ENCODE results near the gene MYCN.

The MYCN gene

GRCh38 chr2:15976354-15976753 is 36.0 kb downstream of the MYCN start:
- no peak for DNase-seq (ENCODE audit: low read depth)

DNA sequence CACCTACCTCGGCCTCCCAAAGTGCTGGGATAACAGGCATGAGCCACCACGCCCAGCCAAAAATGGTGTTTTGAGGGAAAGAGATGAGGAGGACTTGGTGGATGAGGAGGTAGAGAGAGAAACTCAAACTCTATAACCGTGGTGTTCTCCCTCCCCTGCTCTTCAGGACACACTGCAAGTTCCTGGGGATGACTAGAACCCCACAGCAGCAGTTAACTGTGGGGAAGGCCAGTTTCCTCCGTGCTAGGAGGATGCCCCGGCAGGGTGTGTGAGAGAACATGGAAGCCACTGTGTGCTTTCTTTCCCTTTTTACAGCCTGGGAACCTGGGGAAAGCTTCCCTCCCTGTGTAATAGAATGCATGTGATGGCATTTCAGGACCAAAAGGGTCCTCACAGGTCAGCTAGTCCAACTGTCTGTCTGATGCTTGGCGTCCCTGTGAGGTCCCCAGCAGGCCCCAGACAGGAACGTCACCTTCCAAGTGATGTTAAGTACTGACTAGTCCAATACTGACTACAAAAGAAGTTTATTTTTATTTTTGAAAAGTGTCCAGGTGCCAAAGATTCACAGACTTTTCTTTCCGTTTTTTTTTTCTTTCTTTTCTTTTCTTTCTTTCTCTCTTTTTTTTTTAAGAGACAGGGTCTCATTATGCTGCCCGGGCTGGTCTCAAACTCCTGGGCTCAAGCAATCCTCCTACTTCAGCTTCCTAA is 38.9 kb downstream of the MYCN start:
- no peak for DNase-seq (ENCODE audit: low read depth)

DNA sequence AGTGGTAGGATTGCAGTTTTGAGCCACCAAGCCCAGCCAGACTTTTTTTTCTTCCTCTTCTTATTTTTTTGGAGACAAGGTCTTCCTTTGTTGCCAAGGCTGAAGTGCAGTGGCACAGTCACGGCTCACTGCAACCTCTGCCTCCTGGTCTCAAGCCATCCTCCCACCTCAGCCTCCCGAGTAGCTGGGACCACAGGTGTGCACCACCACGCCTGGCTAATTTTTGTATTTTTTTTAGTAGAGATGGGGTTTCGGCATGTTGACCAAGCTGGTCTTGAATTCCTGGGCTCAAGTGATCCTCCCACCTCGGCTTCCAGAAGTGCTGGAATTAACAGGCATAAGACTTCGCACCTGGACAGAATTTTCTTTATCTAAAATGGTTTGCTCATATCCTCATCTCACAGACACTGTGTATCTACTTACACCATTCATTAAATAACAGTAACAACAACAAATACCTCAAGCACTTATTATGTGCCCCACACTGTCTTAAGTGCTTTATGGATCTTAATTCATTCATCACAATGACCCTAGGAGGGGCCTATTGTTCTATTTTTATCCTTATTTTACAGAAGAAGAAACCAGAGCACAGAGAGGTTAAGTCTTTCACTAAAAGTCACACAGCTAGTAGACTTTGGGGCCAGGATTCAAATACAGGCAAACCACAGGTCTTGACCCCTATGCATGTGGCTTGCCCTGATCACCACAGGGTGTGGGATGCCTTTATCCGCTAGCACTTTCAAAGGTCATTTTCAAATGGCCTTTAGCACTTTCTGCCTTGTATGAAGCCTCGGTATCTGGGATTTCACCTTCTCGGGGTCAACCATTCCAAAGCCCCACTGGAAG is 39.6 kb downstream of the MYCN start:
- DNase-seq (ENCODE audit: low read depth), result no peak

- no peak for DNase-seq (ENCODE audit: low read depth)
Measured at GRCh38 chr2:15980605-15981098, 40.3 kb downstream of the MYCN start.

DNA sequence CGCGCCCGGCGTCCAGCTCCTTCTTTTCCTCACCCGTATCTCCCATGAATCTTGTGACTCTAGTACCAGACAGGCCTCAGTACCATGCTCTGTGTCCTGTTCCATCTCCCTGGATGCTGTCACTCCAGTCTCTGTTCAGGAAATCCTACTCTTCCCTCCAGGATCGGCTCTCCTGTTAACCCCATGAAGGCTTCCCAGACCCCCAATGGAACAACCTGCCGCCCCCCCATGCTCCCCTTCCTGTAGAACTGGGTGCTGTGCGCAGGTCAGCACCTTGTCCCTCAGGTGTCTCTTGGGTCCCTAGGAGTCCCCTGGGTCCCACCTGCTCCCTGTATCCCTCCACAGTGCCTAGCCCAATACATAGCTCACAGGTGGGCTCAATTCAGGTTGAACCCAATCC is 41.3 kb downstream of the MYCN start:
- DNase-seq (ENCODE audit: low read depth), result no peak

GRCh38 chr2:15982285-15983044 is 42.1 kb downstream of the MYCN start:
- no peak for DNase-seq (ENCODE audit: low read depth)

DNA sequence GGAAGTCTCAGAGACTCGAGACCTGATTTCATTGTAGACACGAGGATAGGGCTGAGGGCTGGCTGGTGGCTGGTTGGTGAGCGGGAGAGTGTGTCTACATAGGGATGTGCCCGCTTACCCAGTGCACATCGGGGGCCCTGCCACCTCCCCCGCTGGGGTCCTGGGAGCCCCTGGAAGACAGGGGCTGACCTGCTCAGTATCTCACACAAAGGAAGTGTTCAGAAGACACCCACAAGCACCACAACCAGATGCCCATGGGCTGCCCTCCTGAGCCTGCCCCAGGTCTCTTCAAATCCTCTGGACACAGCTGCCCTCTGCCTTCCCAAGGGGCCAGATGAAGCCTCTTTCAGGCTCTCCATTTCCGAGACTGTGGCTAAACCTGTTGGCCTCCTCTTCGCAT is 43.1 kb downstream of the MYCN start:
- no peak for DNase-seq (ENCODE audit: low read depth)

DNA sequence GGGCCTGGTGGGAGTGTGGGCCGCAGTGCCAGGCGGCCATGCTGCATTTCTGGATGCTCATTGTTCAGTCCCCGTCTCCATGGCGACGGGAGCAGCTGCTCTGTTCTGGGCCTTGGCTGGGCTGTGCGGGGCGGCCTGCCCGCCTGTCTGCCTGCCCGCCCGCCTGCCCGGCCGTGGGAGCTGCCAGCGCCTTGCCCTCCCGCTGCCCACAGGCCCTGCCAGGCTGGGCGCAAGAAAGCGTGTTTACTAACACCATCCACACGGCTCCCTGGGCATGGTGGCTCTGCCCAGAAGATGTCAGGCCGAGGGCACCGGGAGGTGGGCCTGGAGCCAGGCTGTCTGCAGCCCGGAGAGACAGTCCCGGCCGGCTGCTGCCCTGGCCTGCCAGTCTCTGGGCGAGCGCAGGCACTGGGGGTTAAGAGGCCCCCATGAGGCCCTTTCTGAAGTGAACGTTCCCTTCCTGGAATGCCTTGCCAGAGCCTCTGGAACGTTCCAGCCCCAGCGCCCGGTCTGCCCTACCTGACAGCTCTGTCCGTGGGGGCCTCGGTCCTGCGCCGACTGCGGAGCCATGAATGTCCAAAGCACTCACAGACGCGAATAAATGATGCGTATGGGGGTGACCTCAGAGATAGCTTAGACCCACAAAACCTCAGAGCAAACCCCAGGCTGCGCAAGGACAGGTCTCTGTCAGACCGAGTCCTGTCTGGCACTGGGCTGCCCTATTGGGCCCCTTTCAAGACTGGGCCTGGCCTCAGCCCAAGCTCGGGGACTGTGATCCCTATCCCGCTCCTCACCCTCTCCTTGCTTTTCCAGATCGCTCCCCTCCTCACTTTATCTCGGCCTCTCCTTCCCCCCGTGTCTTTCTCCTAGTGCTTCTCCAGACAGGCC is 44.3 kb downstream of the MYCN start:
- DNase-seq (ENCODE audit: low read depth), result no peak

DNA sequence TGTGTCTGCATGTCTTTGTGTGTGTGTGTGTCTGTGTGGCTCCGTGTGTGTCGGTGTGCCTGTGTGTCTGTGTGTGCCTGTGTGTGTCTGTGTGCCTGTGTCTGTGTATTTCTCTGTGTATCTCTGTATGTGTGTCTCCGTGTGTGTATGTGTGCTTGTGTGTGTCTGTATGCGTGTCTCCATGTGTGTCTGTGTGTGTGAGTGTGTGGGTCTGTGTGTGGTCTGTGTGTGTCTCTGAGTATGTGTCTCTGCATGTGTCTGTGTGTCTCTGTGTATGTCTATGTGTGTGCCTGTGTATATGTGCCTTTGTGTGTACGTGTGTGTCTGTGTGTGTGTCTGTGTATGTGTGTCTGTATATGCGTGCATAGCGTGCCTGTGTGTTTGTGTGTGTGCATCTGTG is 45.2 kb downstream of the MYCN start:
- no peak for DNase-seq (ENCODE audit: low read depth)

DNA sequence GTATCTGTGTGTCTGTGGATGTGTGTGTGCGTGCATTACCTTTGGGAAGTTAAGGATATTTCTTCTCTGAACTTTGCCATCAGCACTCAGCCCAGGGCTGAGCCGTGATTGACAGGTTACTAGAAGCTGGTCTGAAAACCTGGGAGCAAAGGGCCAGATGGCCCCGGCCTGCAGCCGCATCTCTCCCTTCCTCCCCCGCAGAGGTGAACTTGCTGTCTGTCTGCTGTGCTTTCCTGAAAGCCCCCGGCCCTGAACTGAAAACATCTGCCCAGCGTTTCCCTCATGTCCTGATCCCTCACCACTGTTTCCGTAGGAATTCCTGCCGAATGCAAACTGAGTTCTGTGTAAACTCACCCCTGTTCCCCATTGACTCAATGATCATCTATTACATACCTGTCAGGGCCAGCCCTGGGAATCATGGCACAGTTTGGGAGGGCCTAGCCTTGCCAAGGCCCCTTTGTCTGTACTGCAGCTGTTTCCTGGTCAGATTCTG is 45.8 kb downstream of the MYCN start:
- no peak for DNase-seq (ENCODE audit: low read depth)

DNA sequence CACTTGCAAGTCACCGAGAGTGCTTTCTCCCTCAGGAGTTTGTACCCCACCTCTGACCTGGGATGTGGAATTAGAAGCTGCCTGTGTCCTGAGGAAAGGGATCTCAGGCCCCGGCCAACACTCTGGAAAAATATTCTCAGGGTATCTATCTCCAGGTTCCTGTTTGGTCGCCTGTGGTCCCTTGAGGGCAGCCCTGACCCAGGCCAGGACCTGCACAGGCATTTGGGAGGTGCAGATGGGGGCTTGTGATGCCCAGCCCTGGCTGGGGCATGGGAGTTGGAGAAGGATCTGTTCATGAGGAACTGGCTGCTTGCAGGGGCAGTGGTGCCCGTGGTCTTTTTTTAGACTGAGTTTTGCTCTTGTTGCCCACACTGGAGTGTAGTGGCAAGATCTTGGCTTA is 46.3 kb downstream of the MYCN start:
- no peak for DNase-seq (ENCODE audit: low read depth)

- no peak for DNase-seq (ENCODE audit: low read depth)
Measured at GRCh38 chr2:15988733-15989132, 48.4 kb downstream of the MYCN start.

GRCh38 chr2:15989559-15989958 is 49.2 kb downstream of the MYCN start:
- DNase-seq (ENCODE audit: low read depth), result no peak

- DNase-seq (ENCODE audit: low read depth), result no peak
Measured at GRCh38 chr2:15990151-15991101, 50.1 kb downstream of the MYCN start.

GRCh38 chr2:15991231-15991630 is 50.9 kb downstream of the MYCN start:
- no peak for DNase-seq (ENCODE audit: low read depth)

DNA sequence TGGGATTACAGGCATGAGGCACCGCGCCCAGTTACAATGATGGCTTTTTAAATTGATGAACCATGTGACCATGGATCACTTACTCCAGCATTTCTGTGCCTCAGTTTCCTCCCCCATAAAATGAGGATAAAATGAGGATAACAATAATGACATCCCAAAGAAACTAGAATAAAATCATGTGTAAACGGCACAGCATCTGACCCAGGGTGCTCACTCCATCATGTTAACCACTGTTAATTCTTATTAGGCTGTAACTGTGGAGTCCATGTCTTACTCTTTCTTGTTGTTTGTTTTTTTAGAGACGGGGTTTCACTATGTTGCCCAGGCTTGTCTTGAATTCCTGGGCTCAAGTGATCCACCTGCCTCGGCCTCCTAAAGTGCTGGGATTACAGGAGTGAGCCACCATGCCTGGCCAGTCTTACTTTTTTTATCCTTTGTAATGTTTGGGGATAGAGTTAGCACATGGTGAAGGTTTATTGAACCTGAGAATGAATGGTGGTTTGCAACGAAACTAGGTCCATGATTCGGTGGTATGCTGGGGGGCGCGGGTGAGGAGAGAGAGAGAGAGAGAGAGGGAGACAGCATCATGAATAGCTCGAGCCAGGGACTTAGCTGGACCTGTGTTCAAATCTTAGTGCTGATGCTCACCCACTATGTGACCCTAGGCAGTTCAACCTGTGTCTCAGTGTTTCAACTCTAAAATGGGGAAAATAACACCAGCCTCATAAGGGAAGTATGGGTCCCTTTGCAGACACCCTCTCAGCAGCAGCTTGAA is 52.3 kb downstream of the MYCN start:
- DNase-seq (ENCODE audit: low read depth), result no peak

- DNase-seq (ENCODE audit: low read depth), result no peak
Measured at GRCh38 chr2:15993232-15993610, 52.9 kb downstream of the MYCN start.

- DNase-seq (ENCODE audit: low read depth), result no peak
Measured at GRCh38 chr2:15993666-15994065, 53.3 kb downstream of the MYCN start.

DNA sequence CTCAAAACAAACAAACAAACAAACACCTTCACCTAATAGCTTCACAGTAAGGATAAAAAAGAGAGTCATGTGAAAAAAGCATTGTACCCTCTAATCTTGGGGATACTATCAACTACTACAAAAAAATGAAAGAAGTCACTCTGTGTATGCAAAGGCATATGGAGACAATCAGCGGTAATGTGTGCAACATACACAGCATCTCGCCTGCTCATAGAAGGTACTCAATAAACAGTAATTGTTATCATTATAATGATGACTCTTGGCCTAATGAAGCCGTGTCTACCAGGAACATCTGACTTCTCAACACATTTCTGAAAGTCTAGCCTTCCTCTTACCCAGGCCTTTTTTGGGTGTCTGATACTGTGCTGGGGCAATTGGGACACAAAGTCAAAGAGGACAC is 55.3 kb downstream of the MYCN start:
- no peak for DNase-seq (ENCODE audit: low read depth)

Measured in activated gamma-delta T cell treated with anti-CD3 and anti-CD28 coated beads, Interleukin-2, amount 50 U/mL, for 16 hours (primary cell).